ENCODE measurements around the gene SERTAD1.

GRCh38 chr19:40403262-40403984, 22.4 kb downstream of the SERTAD1 start:
- TF ChIP-seq POLR2A (IDR thresholded peaks at IDR 0.05) (no peak), CTCF (IDR thresholded peaks at IDR 0.05) (no peak)
